Ectodermal cell (in vitro differentiated cells): ENCODE results near the gene KIFC3.
"Not testable (repeated sequence)": the region's sequence is repeated elsewhere in the genome, so short reads cannot be mapped to it uniquely, and the experiment has no call there.

Source experiments
- H3K27ac ChIP-seq: 2 replicates; pipeline ENCODE4 v1.7.0; 2013; ENCODE audit warnings: mild to moderate bottlenecking, low read depth, low read length; ENCODE audit not compliant: insufficient read depth, poor library complexity, severe bottlenecking
- H3K27me3 ChIP-seq: 2 replicates; pipeline ENCODE4 v1.7.0; 2013; ENCODE audit warnings: mild to moderate bottlenecking, low read length; ENCODE audit not compliant: insufficient read depth, control insufficient read depth, poor library complexity, severe bottlenecking
- H3K36me3 ChIP-seq: one replicate; pipeline ENCODE4 v1.7.0; 2013; ENCODE audit warnings: low read length; ENCODE audit not compliant: control insufficient read depth, insufficient read depth
- H3K4me1 ChIP-seq: one replicate; pipeline ENCODE4 v1.7.0; 2013; ENCODE audit warnings: low read length; ENCODE audit not compliant: control insufficient read depth, insufficient read depth
- H3K4me3 ChIP-seq: 2 replicates; pipeline ENCODE4 v1.7.0; 2013; ENCODE audit warnings: low read depth, low read length, control low read depth; ENCODE audit not compliant: insufficient read depth
- H3K9me3 ChIP-seq: 2 replicates; pipeline ENCODE4 v1.7.0; 2013; ENCODE audit warnings: mild to moderate bottlenecking, low read length, moderate library complexity; ENCODE audit not compliant: control insufficient read depth
- WGBS, 2 experiments: methylation state at CpG; one replicate each; pipeline ENCODE4 v1.1.7; 2013; ENCODE audit warnings: missing lambda C conversion rate in 2 of 2; 5-methylcytosine and 5-hydroxymethylcytosine counted together

Gene KIFC3

GRCh38 chr16:57738844-57739243, 63.4 kb downstream of the KIFC3 start:
- Histone ChIP-seq H3K4me1 (peaks cover 11% of the 10 kb centered on the region), H3K27ac (no peak overlapping the region), H3K9me3 (no peaks in the 10 kb centered on the region), H3K4me3 (no peak overlapping the region), H3K27me3 (no peaks in the 10 kb centered on the region), H3K36me3 (no peaks in the 10 kb centered on the region)
- 94% methylated on average over 7 of the region's 7 CpGs for WGBS, 2 experiments

- H3K36me3 ChIP-seq = no peaks in the 10 kb centered on the region
- H3K4me3 ChIP-seq = peak overlapping the region; percentile 68
- no peaks in the 10 kb centered on the region for H3K27me3 ChIP-seq
- 32 to 37% methylated on average over 23 of the region's 23 CpGs for WGBS, 2 experiments
- H3K27ac ChIP-seq = peak overlapping the region; percentile 17
- no peaks in the 10 kb centered on the region for H3K9me3 ChIP-seq
- peaks cover 11% of the 10 kb centered on the region for H3K4me1 ChIP-seq
Observed at GRCh38 chr16:57736419-57737351, 65.6 kb downstream of the KIFC3 start.

- WGBS, 2 experiments = 2 to 3% methylated on average over 35 of the region's 35 CpGs
- peak within 1 kb of the TSS; percentile 68 for H3K4me3 ChIP-seq
- no peaks in the 10 kb centered on the region for H3K9me3 ChIP-seq
- no peaks in the 10 kb centered on the region for H3K36me3 ChIP-seq
- peak within 1 kb of the TSS; percentile 57 for H3K27ac ChIP-seq
- peaks cover 11% of the 10 kb centered on the region for H3K4me1 ChIP-seq
- H3K27me3 ChIP-seq = no peaks in the 10 kb centered on the region
Observed at GRCh38 chr16:57735755-57736418, 66.4 kb downstream of the KIFC3 start, which contains the start of gene KATNB1. Gene KATNB1 (plus strand): TSS chr16:57735770. CDS start chr16:57737244, 1,474 bp downstream.

- Histone ChIP-seq H3K27ac (peak overlapping the region; percentile 57), H3K4me3 (peak overlapping the region; percentile 68), H3K4me1 (peaks cover 11% of the 10 kb centered on the region), H3K27me3 (no peaks in the 10 kb centered on the region), H3K9me3 (no peaks in the 10 kb centered on the region), H3K36me3 (no peaks in the 10 kb centered on the region)
- 2% methylated on average over 45 of the region's 45 CpGs for WGBS, 2 experiments
Observed at GRCh38 chr16:57734925-57735754, 67.2 kb downstream of the KIFC3 start.

GRCh38 chr16:57734308-57734924, 67.9 kb downstream of the KIFC3 start:
- no peaks in the 10 kb centered on the region for H3K27me3 ChIP-seq
- H3K27ac ChIP-seq = peak overlapping the region; percentile 57
- 69 to 70% methylated on average over 20 of the region's 20 CpGs for WGBS, 2 experiments
- H3K9me3 ChIP-seq = no peaks in the 10 kb centered on the region
- H3K4me1 ChIP-seq = peaks cover 11% of the 10 kb centered on the region
- no peaks in the 10 kb centered on the region for H3K36me3 ChIP-seq
- peak overlapping the region; percentile 57 for H3K4me3 ChIP-seq

- H3K9me3 ChIP-seq = no peaks in the 10 kb centered on the region
- 89% methylated on average over 2 of the region's 2 CpGs for WGBS, 2 experiments
- H3K27me3 ChIP-seq = no peaks in the 10 kb centered on the region
- no peaks in the 10 kb centered on the region for H3K36me3 ChIP-seq
- H3K27ac ChIP-seq = no peak overlapping the region
- H3K4me1 ChIP-seq = peaks cover 11% of the 10 kb centered on the region
- no peak overlapping the region for H3K4me3 ChIP-seq
Observed at GRCh38 chr16:57732714-57733113, 69.6 kb downstream of the KIFC3 start.

GRCh38 chr16:57732037-57732436, 70.3 kb downstream of the KIFC3 start:
- Histone ChIP-seq H3K27me3 (no peaks in the 10 kb centered on the region), H3K4me1 (peaks cover 9% of the 10 kb centered on the region), H3K27ac (no peak overlapping the region), H3K36me3 (no peaks in the 10 kb centered on the region), H3K4me3 (no peak overlapping the region), H3K9me3 (no peaks in the 10 kb centered on the region)
- 91 to 96% methylated on average over 2 of the region's 2 CpGs for WGBS, 2 experiments

- H3K4me1 ChIP-seq = no peaks in the 10 kb centered on the region
- H3K27me3 ChIP-seq = no peaks in the 10 kb centered on the region
- no peak overlapping the region for H3K4me3 ChIP-seq
- 79 to 80% methylated on average over 13 of the region's 13 CpGs for WGBS, 2 experiments
- no peak overlapping the region for H3K27ac ChIP-seq
- H3K36me3 ChIP-seq = no peaks in the 10 kb centered on the region
- no peaks in the 10 kb centered on the region for H3K9me3 ChIP-seq
Observed at GRCh38 chr16:57730771-57731730, 71.2 kb downstream of the KIFC3 start.

GRCh38 chr16:57729852-57730251, 72.4 kb downstream of the KIFC3 start:
- H3K36me3 ChIP-seq, H3K9me3 ChIP-seq, H3K4me3 ChIP-seq, H3K4me1 ChIP-seq, H3K27ac ChIP-seq, H3K27me3 ChIP-seq: not testable (repeated sequence)
- WGBS, 2 experiments = 88 to 94% methylated on average over 6 of the region's 6 CpGs
